Upper lobe of left lung (tissue), 6 donors: ENCODE measurements around the gene CDHR1. TPM values are rescaled to one million over a fixed set of nuclear protein-coding genes. Genes with fewer than 3 reads are reported as not detected.
A peak's percentile ranks its signal among the peaks of the same experiment; 100 is the strongest.

Experiments used
- ATAC-seq, 2 donors: fragments of 200-7000 bp; cut with Tn5 transposase; one replicate each; pipeline ENCODE4 v1.9.1; 2022; ENCODE audit warnings: mild to moderate bottlenecking in 2 of 2, moderate library complexity in 2 of 2; ENCODE audit not compliant: low FRiP score in 2 of 2
- DNase-seq, 2 donors: peaks; one replicate each; pipeline ENCODE4 v3.0.0-alpha.2; 2019 to 2020
- H3K27ac ChIP-seq, 4 donors: fragments of 200-600 bp; sonication (generic); one replicate each; pipeline ENCODE4 v1.5.1; 2016 to 2019
- H3K27me3 ChIP-seq, 4 donors: fragments of 200-600 bp; sonication (generic); one replicate each; pipeline ENCODE4 v1.5.1; 2017 to 2019
- H3K36me3 ChIP-seq, 4 donors: fragments of 200-600 bp; sonication (generic); one replicate each; pipeline ENCODE4 v1.5.1; 2016 to 2019
- H3K4me1 ChIP-seq, 4 donors: fragments of 200-600 bp; sonication (generic); one replicate each; pipeline ENCODE4 v1.5.1; 2018 to 2019
- H3K4me3 ChIP-seq, 4 donors: fragments of 200-600 bp; sonication (generic); one replicate each; pipeline ENCODE4 v1.5.1; 2017 to 2019; ENCODE audit warnings: mild to moderate bottlenecking in 2 of 4, moderate library complexity in 1 of 4
- H3K9me3 ChIP-seq, 4 donors: fragments of 200-600 bp; sonication (generic); one replicate each; pipeline ENCODE4 v1.5.1; 2018 to 2019
- EP300 ChIP-seq, 4 donors: sonication (generic); formaldehyde crosslinking; IDR thresholded peaks; one replicate each; pipeline ENCODE4 v1.5.1; 2017; ENCODE audit warnings: antibody characterized with exemption in 4 of 4, control low read depth in 2 of 4
- POLR2A ChIP-seq, 4 donors: fragments of 450-650 bp; IDR thresholded peaks; one replicate each; pipeline ENCODE4 v1.5.1; 2016 to 2017; ENCODE audit warnings: antibody characterized with exemption in 4 of 4, mild to moderate bottlenecking in 2 of 4
- POLR2AphosphoS5 ChIP-seq, 2 donors: sonication (generic); formaldehyde crosslinking; IDR thresholded peaks; one replicate each; pipeline ENCODE4 v1.5.1; 2017; ENCODE audit warnings: antibody characterized with exemption in 2 of 2
- WGBS, 2 donors: methylation state at CpG; one replicate each; pipeline ENCODE4 v1.1.5; 2017 to 2018; 5-methylcytosine and 5-hydroxymethylcytosine counted together
- total RNA-seq, 6 donors: library from RNA; depleted of rRNA in 4 of 6; stranded (reverse); fragments of >200 nt in 4 of 6; gene quantifications; one replicate each; pipeline versions ENCODE4 v1.1.0 to v1.2.1, GENCODE V29; 2016 to 2021
- TF ChIP-seq, protein P1 (sequence below), 6 experiments: fragments of 450-650 bp in 4 of 6; fragments of 200-600 bp in 2 of 6; sonication (generic) in 2 of 6; IDR thresholded peaks; one replicate each; pipeline ENCODE4 v1.5.1; 2016 to 2019; ENCODE audit warnings: antibody characterized with exemption in 6 of 6
- donor health status: DM: no; HTN: no; CAD: no; lungs with moderate emphysema.
- donor health status: DM: no; HTN: yes; CAD: no; lungs with severe emphysema.

The CDHR1 gene
- total RNA-seq, 6 donors from 2014 or later: 0.30 to 0.46 (median 0.33) TPM; not detected in 2

DNA sequence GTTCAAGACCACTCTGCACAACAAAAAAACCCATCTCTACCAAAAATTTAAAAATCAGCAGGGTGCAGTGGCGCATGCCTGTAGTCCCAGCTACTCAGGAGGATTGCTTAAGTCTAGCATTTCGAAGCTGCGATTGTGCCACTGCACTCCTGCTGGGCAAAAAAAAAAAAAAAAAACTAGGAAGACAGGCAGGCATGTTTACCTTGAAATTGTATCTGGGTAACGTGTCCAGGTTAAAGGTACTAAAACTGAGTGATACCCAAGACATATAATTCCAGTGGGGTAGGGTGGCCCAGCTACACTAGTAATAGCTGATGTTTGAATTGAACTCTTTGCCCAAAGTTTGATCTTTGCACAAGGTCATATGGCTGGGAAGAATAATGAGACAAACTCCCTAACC is 38.8 kb upstream of the CDHR1 start:
- Histone ChIP-seq H3K4me3 (no peak overlapping the region), H3K9me3 (no peaks in the 10 kb centered on the region), H3K36me3 (peaks cover 21 to 52% (median 43%) of the 10 kb centered on the region in 4 donors), H3K27me3 (no peaks in the 10 kb centered on the region), H3K27ac (no peak overlapping the region), H3K4me1 (peaks cover 0 to 2% (median 0%) of the 10 kb centered on the region in 4 donors)
- ATAC-seq (no peak), DNase-seq (no peak)
- TF ChIP-seq EP300 (IDR thresholded peaks at IDR 0.05) (no peak), POLR2AphosphoS5 (IDR thresholded peaks at IDR 0.05) (no peak), POLR2A (IDR thresholded peaks at IDR 0.05) (no peak)
- TF ChIP-seq, protein P1, sequence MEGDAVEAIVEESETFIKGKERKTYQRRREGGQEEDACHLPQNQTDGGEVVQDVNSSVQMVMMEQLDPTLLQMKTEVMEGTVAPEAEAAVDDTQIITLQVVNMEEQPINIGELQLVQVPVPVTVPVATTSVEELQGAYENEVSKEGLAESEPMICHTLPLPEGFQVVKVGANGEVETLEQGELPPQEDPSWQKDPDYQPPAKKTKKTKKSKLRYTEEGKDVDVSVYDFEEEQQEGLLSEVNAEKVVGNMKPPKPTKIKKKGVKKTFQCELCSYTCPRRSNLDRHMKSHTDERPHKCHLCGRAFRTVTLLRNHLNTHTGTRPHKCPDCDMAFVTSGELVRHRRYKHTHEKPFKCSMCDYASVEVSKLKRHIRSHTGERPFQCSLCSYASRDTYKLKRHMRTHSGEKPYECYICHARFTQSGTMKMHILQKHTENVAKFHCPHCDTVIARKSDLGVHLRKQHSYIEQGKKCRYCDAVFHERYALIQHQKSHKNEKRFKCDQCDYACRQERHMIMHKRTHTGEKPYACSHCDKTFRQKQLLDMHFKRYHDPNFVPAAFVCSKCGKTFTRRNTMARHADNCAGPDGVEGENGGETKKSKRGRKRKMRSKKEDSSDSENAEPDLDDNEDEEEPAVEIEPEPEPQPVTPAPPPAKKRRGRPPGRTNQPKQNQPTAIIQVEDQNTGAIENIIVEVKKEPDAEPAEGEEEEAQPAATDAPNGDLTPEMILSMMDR (IDR thresholded peaks at IDR 0.05): no peak
- WGBS, 2 donors: 80 to 85% methylated on average over 4 of the region's 4 CpGs

GRCh38 chr10:84156009-84156408 is 38.3 kb upstream of the CDHR1 start:
- no peak for DNase-seq
- 96 to 98% methylated on average over 2 of the region's 2 CpGs for WGBS, 2 donors
- H3K27me3 ChIP-seq: no peaks in the 10 kb centered on the region
- H3K27ac ChIP-seq: no peak overlapping the region
- H3K4me3 ChIP-seq: no peak overlapping the region
- H3K9me3 ChIP-seq: no peaks in the 10 kb centered on the region
- no peak for TF ChIP-seq POLR2A (IDR thresholded peaks at IDR 0.05)
- no peak for TF ChIP-seq POLR2AphosphoS5 (IDR thresholded peaks at IDR 0.05)
- TF ChIP-seq, protein P1 (IDR thresholded peaks at IDR 0.05): no peak
- TF ChIP-seq EP300 (IDR thresholded peaks at IDR 0.05): no peak
- H3K36me3 ChIP-seq: peaks cover 16 to 47% (median 38%) of the 10 kb centered on the region in 4 donors
- H3K4me1 ChIP-seq: peaks cover 0 to 2% (median 0%) of the 10 kb centered on the region in 4 donors
- ATAC-seq: no peak

- ATAC-seq: peak; percentile 49 to 57
- TF ChIP-seq EP300 (IDR thresholded peaks at IDR 0.05) (no peak), POLR2AphosphoS5 (IDR thresholded peaks at IDR 0.05) (peak in 1 of 2 donors; percentile 38), POLR2A (IDR thresholded peaks at IDR 0.05) (no peak)
- TF ChIP-seq, protein P1 (IDR thresholded peaks at IDR 0.05): no peak
- peak in 1 of 2 donors; percentile 68 for DNase-seq
- no peaks in the 10 kb centered on the region for H3K9me3 ChIP-seq
- no peak overlapping the region for H3K4me3 ChIP-seq
- no peak overlapping the region for H3K27ac ChIP-seq
- 58 to 64% methylated on average over 10 of the region's 10 CpGs for WGBS, 2 donors
- no peaks in the 10 kb centered on the region for H3K27me3 ChIP-seq
- peaks cover 11 to 39% (median 33%) of the 10 kb centered on the region in 4 donors for H3K36me3 ChIP-seq
- H3K4me1 ChIP-seq: peaks cover 0 to 2% (median 0%) of the 10 kb centered on the region in 4 donors
Observed at GRCh38 chr10:84156768-84157167, 37.6 kb upstream of the CDHR1 start.

GRCh38 chr10:84158061-84158460 is 36.3 kb upstream of the CDHR1 start:
- no peak for DNase-seq
- 64 to 69% methylated on average over 2 of the region's 2 CpGs for WGBS, 2 donors
- TF ChIP-seq POLR2A (IDR thresholded peaks at IDR 0.05): no peak
- TF ChIP-seq EP300 (IDR thresholded peaks at IDR 0.05): no peak
- no peak for TF ChIP-seq POLR2AphosphoS5 (IDR thresholded peaks at IDR 0.05)
- TF ChIP-seq, protein P1 (IDR thresholded peaks at IDR 0.05): no peak
- Histone ChIP-seq H3K4me3 (no peak overlapping the region), H3K4me1 (peaks cover 0 to 2% (median 0%) of the 10 kb centered on the region in 4 donors), H3K27me3 (no peaks in the 10 kb centered on the region), H3K36me3 (peaks cover 5 to 27% (median 22%) of the 10 kb centered on the region in 4 donors), H3K9me3 (no peaks in the 10 kb centered on the region), H3K27ac (no peak overlapping the region)
- no peak for ATAC-seq

DNA sequence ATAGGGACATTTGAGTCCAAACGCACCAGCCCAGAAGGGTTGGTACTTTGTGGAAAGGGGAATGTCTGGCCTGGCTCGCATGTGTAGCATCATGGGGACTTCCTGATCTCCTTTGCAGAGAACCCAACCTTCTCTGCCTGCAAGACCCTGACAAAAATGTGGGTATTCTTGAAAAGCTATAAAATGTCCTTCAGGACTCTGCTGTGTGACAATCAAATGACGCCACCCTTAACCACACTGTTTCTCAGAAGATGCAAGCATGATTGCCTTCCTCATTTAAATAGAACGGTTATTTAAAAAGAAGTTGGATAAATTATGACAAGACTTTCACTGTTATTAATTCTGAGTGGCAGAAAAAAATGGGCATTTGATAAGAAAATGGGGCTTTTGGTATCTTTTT is 35.8 kb upstream of the CDHR1 start:
- DNase-seq (no peak), ATAC-seq (no peak)
- no peak overlapping the region for H3K4me3 ChIP-seq
- no peak for TF ChIP-seq EP300 (IDR thresholded peaks at IDR 0.05)
- no peak for TF ChIP-seq POLR2AphosphoS5 (IDR thresholded peaks at IDR 0.05)
- no peak for TF ChIP-seq POLR2A (IDR thresholded peaks at IDR 0.05)
- TF ChIP-seq, protein P1 (IDR thresholded peaks at IDR 0.05): no peak
- 58 to 67% methylated on average over 4 of the region's 4 CpGs for WGBS, 2 donors
- peaks cover 5 to 22% (median 17%) of the 10 kb centered on the region in 4 donors for H3K36me3 ChIP-seq
- H3K9me3 ChIP-seq: no peaks in the 10 kb centered on the region
- no peak overlapping the region for H3K27ac ChIP-seq
- no peaks in the 10 kb centered on the region for H3K27me3 ChIP-seq
- H3K4me1 ChIP-seq: peaks cover 0 to 2% (median 0%) of the 10 kb centered on the region in 4 donors
